Mesendoderm (in vitro differentiated cells): ENCODE results near the gene ASTN2.
A peak's percentile ranks its signal among the peaks of the same experiment; 100 is the strongest.

Experiments
- DNase-seq: peaks from one replicate; pipeline ENCODE4 v3.0.0; 2013
- H2AK5ac ChIP-seq: 2 replicates; pipeline ENCODE4 v1.6.1; 2013; ENCODE audit warnings: low read length, inconsistent platforms
- H2BK120ac ChIP-seq: 2 replicates; pipeline ENCODE4 v1.6.1; 2013; ENCODE audit warnings: low read depth, mild to moderate bottlenecking, low read length, moderate library complexity, mixed read lengths
- H2BK15ac ChIP-seq: replicated peaks from 2 replicates; pipeline ENCODE4 v1.6.1; 2013; ENCODE audit warnings: low read depth, mild to moderate bottlenecking, moderate library complexity
- H2BK5ac ChIP-seq: 2 replicates; pipeline ENCODE4 v1.6.1; 2013; ENCODE audit warnings: low read length, inconsistent platforms
- H3K18ac ChIP-seq: 2 replicates; pipeline ENCODE4 v1.6.1; 2013; ENCODE audit warnings: mild to moderate bottlenecking, low read length, mixed read lengths
- H3K23ac ChIP-seq: one replicate; pipeline ENCODE4 v1.6.1; 2013; ENCODE audit warnings: low read length
- H3K27ac ChIP-seq: 2 replicates; pipeline ENCODE4 v1.5.1; 2013; ENCODE audit warnings: low read depth, mild to moderate bottlenecking, inconsistent platforms, low read length, moderate library complexity
- H3K27me3 ChIP-seq: 2 replicates; pipeline ENCODE4 v1.6.1; 2013; ENCODE audit warnings: low read length, control low read depth, mild to moderate bottlenecking, inconsistent platforms; ENCODE audit not compliant: insufficient read depth, poor library complexity
- H3K36me3 ChIP-seq: 2 replicates; pipeline ENCODE4 v1.6.1; 2013; ENCODE audit warnings: low read length, inconsistent platforms; ENCODE audit not compliant: control insufficient read depth, insufficient read depth
- H3K4ac ChIP-seq: one replicate; pipeline ENCODE4 v1.6.1; 2013; ENCODE audit warnings: low read depth, mild to moderate bottlenecking, low read length, moderate library complexity
- H3K4me1 ChIP-seq: 2 replicates; pipeline ENCODE4 v1.6.1; 2013; ENCODE audit warnings: low read depth, low read length, inconsistent platforms; ENCODE audit not compliant: control insufficient read depth
- H3K4me2 ChIP-seq: 2 replicates; pipeline ENCODE4 v1.6.1; 2013; ENCODE audit warnings: low read length
- H3K4me3 ChIP-seq: 2 replicates; pipeline ENCODE4 v1.5.1; 2013; ENCODE audit warnings: mild to moderate bottlenecking, low read length
- H3K56ac ChIP-seq: one replicate; pipeline ENCODE4 v1.6.1; 2013; ENCODE audit warnings: low read length
- H3K79me1 ChIP-seq: 2 replicates; pipeline ENCODE4 v1.6.1; 2013; ENCODE audit warnings: low read length, inconsistent platforms
- H3K79me2 ChIP-seq: 2 replicates; pipeline ENCODE4 v1.6.1; 2013; ENCODE audit warnings: mild to moderate bottlenecking, low read length; ENCODE audit not compliant: control insufficient read depth, insufficient read depth
- H3K9ac ChIP-seq: 2 replicates; pipeline ENCODE4 v1.6.1; 2013; ENCODE audit warnings: low read length, inconsistent platforms
- H4K5ac ChIP-seq: one replicate; pipeline ENCODE4 v1.6.1; 2013; ENCODE audit warnings: low read length
- H4K8ac ChIP-seq: one replicate; pipeline ENCODE4 v1.6.1; 2013; ENCODE audit warnings: low read depth, mild to moderate bottlenecking, control low read depth, low read length, moderate library complexity
- WGBS: extraction: QIAGEN DNeasy Blood & Tissue Kit; methylation state at CpG from one replicate; pipeline ENCODE4 v1.1.7; 2013; ENCODE audit warnings: low lambda C conversion rate, missing lambda C conversion rate; ENCODE audit not compliant: insufficient coverage; ENCODE audit errors: extremely low coverage; 5-methylcytosine and 5-hydroxymethylcytosine counted together

Gene ASTN2

DNA sequence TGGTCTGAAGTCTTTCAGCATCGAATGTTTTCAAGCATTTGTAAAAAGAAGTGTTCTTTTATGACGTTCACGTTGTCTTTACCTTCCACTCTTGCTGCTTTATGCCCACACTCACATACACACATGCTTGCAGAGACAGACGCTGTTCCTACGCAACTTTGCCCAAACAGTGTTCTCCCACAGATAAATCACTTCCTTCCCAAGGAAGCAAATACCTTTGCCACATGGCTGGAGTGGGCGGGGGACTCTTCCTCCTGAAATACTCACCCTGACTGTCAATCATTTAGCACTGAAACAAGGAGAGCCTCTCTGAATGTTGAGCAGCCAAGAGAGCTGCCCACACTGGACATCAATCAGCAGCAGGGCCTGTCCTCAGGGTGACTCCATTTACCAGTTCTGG, 22.4 kb upstream of the ASTN2 start:
- Histone ChIP-seq H2AK5ac (no peak overlapping the region), H3K18ac (no peak overlapping the region), H3K4me3 (no peak overlapping the region), H4K5ac (no peak overlapping the region), H3K4me1 (peaks cover 3% of the 10 kb centered on the region), H3K23ac (no peak overlapping the region), H3K36me3 (no peaks in the 10 kb centered on the region), H4K8ac (no peak overlapping the region), H3K79me2 (no peaks in the 10 kb centered on the region), H3K27ac (no peak overlapping the region), H2BK5ac (no peak overlapping the region), H3K56ac (no peak overlapping the region), H3K79me1 (no peaks in the 10 kb centered on the region), H3K4me2 (no peak overlapping the region), H3K4ac (no peak overlapping the region), H3K9ac (no peak overlapping the region), H3K27me3 (no peaks in the 10 kb centered on the region), H2BK120ac (no peak overlapping the region), H2BK15ac (no peak overlapping the region)
- no CpG with 5 or more reads among the region's 6 CpGs for WGBS
- DNase-seq: peak; percentile 8

DNA sequence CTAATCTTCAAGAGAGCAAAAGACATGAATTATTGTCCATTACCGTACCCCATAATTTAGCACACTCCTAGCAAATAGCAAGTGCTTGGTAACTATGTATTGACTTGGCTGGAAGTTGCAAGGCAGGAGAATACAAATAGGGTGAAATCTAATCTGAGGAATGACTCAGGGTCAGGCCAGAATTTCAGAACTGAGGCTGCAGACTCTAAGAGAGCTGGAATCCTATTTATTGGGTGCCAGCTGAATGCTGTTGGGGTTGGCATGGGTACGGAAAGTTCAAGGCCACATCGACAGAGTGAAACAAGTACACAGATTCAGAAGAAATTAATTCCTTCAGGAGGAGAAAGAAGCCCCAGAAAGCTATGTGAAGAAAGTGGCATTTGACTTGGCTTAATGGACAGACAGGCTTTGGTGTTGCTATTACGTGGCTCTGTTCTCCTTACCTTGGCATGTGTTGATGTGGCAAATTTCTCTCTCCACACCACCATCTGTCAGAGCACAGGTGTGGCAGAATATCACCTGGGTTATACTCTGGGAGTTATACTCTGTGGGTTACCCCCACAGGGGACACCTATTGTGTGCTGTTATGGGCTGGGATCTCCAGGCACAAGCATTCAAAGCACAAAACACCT, 20.9 kb upstream of the ASTN2 start:
- Histone ChIP-seq H2BK120ac (no peak overlapping the region), H4K5ac (no peak overlapping the region), H2AK5ac (no peak overlapping the region), H3K18ac (no peak overlapping the region), H2BK5ac (no peak overlapping the region), H3K27me3 (no peaks in the 10 kb centered on the region), H3K79me1 (no peaks in the 10 kb centered on the region), H2BK15ac (no peak overlapping the region), H3K27ac (no peak overlapping the region), H3K4me2 (no peak overlapping the region), H3K23ac (no peak overlapping the region), H3K4me3 (no peak overlapping the region), H3K4me1 (peaks cover 3% of the 10 kb centered on the region), H3K56ac (no peak overlapping the region), H3K4ac (no peak overlapping the region), H4K8ac (no peak overlapping the region), H3K79me2 (no peaks in the 10 kb centered on the region), H3K9ac (no peak overlapping the region), H3K36me3 (no peaks in the 10 kb centered on the region)
- no peak for DNase-seq
- no CpG with 5 or more reads among the region's 4 CpGs for WGBS

DNA sequence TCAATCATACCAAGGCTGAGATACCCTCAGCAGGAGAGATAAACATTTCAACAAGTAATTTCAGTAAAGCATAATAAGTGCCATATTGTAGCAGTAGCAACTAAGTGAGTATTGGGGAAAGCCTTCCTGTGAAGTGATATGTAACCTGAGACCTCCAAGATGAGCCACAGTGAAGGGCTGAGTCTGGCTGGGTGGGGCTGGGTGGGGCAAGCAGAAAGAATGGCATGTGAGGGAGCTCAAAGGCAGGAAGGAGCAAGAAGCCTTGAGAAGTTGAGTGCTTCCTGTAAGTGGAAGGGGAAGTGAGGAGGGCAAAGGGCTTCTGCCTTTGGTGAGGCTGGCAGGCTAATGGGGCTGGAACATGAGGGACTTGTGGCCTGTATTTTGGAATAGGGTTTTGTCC, 19.7 kb upstream of the ASTN2 start:
- no peaks in the 10 kb centered on the region for H3K79me2 ChIP-seq
- DNase-seq: peak; percentile 85
- H4K8ac ChIP-seq: no peak overlapping the region
- no peak overlapping the region for H2BK5ac ChIP-seq
- H3K4ac ChIP-seq: no peak overlapping the region
- no peaks in the 10 kb centered on the region for H3K79me1 ChIP-seq
- H2BK120ac ChIP-seq: no peak overlapping the region
- H4K5ac ChIP-seq: no peak overlapping the region
- no peak overlapping the region for H3K56ac ChIP-seq
- no peaks in the 10 kb centered on the region for H3K36me3 ChIP-seq
- no peak overlapping the region for H3K23ac ChIP-seq
- H2BK15ac ChIP-seq: no peak overlapping the region
- H3K27me3 ChIP-seq: no peaks in the 10 kb centered on the region
- H3K4me2 ChIP-seq: no peak overlapping the region
- H3K27ac ChIP-seq: no peak overlapping the region
- peaks cover 3% of the 10 kb centered on the region for H3K4me1 ChIP-seq
- no peak overlapping the region for H3K4me3 ChIP-seq
- H2AK5ac ChIP-seq: no peak overlapping the region
- no peak overlapping the region for H3K9ac ChIP-seq
- no peak overlapping the region for H3K18ac ChIP-seq

DNA sequence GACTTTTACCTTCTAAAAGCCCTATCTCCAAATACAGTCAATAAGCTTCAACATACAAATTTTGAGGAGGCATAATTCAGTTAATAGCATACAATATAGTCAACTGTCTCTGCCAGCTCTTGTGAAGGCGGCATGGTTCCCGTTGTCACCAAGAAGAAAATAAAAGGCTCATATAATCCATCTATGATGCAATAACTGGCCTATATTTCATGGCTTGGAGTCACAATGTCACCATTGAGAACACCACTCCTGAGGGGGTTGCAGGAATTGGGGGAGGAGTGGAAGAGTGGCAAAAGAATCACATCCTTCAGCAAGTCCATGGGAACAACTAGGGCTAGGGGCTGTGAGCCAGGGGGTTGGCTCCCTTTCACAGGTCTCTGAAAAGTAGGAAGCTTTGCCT, 16.0 kb upstream of the ASTN2 start:
- no peak overlapping the region for H2BK120ac ChIP-seq
- no peak overlapping the region for H3K23ac ChIP-seq
- H3K36me3 ChIP-seq: no peaks in the 10 kb centered on the region
- H3K27ac ChIP-seq: no peak overlapping the region
- no peak overlapping the region for H2AK5ac ChIP-seq
- no peak overlapping the region for H3K4me3 ChIP-seq
- H4K5ac ChIP-seq: no peak overlapping the region
- no peak overlapping the region for H2BK5ac ChIP-seq
- WGBS: no CpG with 5 or more reads among the region's 2 CpGs
- H3K9ac ChIP-seq: no peak overlapping the region
- H3K56ac ChIP-seq: no peak overlapping the region
- peak; percentile 2 for DNase-seq
- no peaks in the 10 kb centered on the region for H3K27me3 ChIP-seq
- no peak overlapping the region for H3K4ac ChIP-seq
- no peak overlapping the region for H2BK15ac ChIP-seq
- H3K79me2 ChIP-seq: no peaks in the 10 kb centered on the region
- no peaks in the 10 kb centered on the region for H3K79me1 ChIP-seq
- H3K4me1 ChIP-seq: peaks cover 3% of the 10 kb centered on the region
- H3K18ac ChIP-seq: no peak overlapping the region
- no peak overlapping the region for H4K8ac ChIP-seq
- H3K4me2 ChIP-seq: no peak overlapping the region

DNA sequence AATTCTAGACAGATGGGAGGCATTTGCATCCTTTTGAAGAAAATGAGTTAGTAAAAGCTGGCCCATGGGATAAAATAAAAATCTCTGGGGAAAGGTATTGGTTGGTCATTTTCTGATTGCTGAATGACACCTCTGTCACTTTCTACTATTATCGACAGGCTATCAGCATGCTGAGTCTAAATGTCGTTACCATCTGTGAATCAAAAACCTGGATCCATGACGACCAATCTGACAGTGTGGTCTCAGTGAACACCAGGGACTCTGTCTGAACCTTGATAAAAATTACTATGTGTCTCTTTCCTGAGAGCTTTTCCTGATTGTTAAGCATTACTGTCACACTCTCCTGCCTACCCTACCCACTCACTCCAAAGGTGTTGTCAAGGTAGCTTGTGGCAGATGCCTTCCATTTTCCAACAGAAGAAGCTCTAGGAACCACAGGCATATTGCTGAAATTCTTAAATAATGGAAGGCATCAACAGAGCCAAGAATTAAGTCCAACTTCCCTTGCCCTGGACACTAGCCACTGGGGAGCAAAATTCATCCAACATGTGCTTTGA, 12.6 kb upstream of the ASTN2 start:
- H3K4me1 ChIP-seq: no peaks in the 10 kb centered on the region
- no peak overlapping the region for H3K18ac ChIP-seq
- no peaks in the 10 kb centered on the region for H3K27me3 ChIP-seq
- no peak overlapping the region for H2BK120ac ChIP-seq
- no peak overlapping the region for H3K23ac ChIP-seq
- no peaks in the 10 kb centered on the region for H3K79me1 ChIP-seq
- H4K8ac ChIP-seq: no peak overlapping the region
- WGBS: no CpG with 5 or more reads among the region's 3 CpGs
- H4K5ac ChIP-seq: no peak overlapping the region
- H3K56ac ChIP-seq: no peak overlapping the region
- H2BK15ac ChIP-seq: no peak overlapping the region
- H3K36me3 ChIP-seq: no peaks in the 10 kb centered on the region
- no peak overlapping the region for H3K4me2 ChIP-seq
- no peak overlapping the region for H3K4me3 ChIP-seq
- no peak overlapping the region for H2AK5ac ChIP-seq
- no peak overlapping the region for H3K4ac ChIP-seq
- no peak for DNase-seq
- no peaks in the 10 kb centered on the region for H3K79me2 ChIP-seq
- H3K27ac ChIP-seq: no peak overlapping the region
- H2BK5ac ChIP-seq: no peak overlapping the region
- no peak overlapping the region for H3K9ac ChIP-seq

DNA sequence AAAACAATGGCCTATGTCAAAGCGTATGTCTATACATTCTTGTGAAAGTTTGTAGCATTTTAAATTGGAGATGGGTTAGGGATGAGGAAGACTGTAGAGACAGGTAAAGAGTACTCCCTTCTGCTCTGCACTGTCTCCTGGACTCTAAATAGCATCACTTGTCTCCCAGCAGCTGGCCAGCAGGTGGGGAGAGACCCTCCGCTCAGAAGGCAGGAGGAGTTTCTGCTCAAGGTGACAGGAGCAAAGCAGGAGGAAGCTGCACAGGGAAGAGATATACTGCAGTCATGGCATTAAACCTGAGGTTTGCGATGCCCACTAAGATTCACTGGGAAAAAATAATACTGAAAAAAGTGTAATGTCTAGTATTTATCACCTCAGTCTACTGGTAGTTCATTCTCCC, 10.7 kb upstream of the ASTN2 start:
- no peaks in the 10 kb centered on the region for H3K79me1 ChIP-seq
- H4K5ac ChIP-seq: no peak overlapping the region
- no CpG with 5 or more reads among the region's 3 CpGs for WGBS
- no peak overlapping the region for H3K4ac ChIP-seq
- H3K27ac ChIP-seq: no peak overlapping the region
- H3K27me3 ChIP-seq: no peaks in the 10 kb centered on the region
- H3K79me2 ChIP-seq: no peaks in the 10 kb centered on the region
- no peak overlapping the region for H2BK5ac ChIP-seq
- DNase-seq: peak; percentile 11
- no peak overlapping the region for H2BK15ac ChIP-seq
- H3K36me3 ChIP-seq: no peaks in the 10 kb centered on the region
- no peak overlapping the region for H3K18ac ChIP-seq
- no peak overlapping the region for H3K23ac ChIP-seq
- H3K56ac ChIP-seq: no peak overlapping the region
- no peak overlapping the region for H3K9ac ChIP-seq
- no peaks in the 10 kb centered on the region for H3K4me1 ChIP-seq
- no peak overlapping the region for H2BK120ac ChIP-seq
- no peak overlapping the region for H3K4me2 ChIP-seq
- H3K4me3 ChIP-seq: no peak overlapping the region
- no peak overlapping the region for H4K8ac ChIP-seq
- no peak overlapping the region for H2AK5ac ChIP-seq
